Stimulated activated effector memory CD8-positive, alpha-beta T cell treated with anti-CD3 and anti-CD28 coated beads, Interleukin-12 subunit alpha, Interleukin-12 subunit beta, amount 100 ng/mL, for 72 hours (primary cell): ENCODE results near the gene GMDS.
A peak's percentile ranks its signal among the peaks of the same experiment; 100 is the strongest.

ENCODE experiments used
- ATAC-seq: fragments of 150-1000 bp; cut with Tn5 transposase; 2 replicates; pipeline ENCODE4 v1.10.0; 2021
- DNase-seq, 2 donors: peaks; one replicate each; pipeline ENCODE4 v3.0.0; 2021 to 2022; ENCODE audit warnings: low spot score in 2 of 2
- H3K27ac Mint-ChIP-seq: one replicate; pipeline ENCODE4 v1.8.0; 2022; ENCODE audit warnings: mild to moderate bottlenecking, mixed read lengths
- H3K36me3 Mint-ChIP-seq: one replicate; pipeline ENCODE4 v1.8.0; 2022; ENCODE audit warnings: mild to moderate bottlenecking, mixed read lengths
- H3K4me1 Mint-ChIP-seq: one replicate; pipeline ENCODE4 v1.8.0; 2022; ENCODE audit warnings: mixed read lengths
- H3K4me3 Mint-ChIP-seq: one replicate; pipeline ENCODE4 v1.8.0; 2022; ENCODE audit warnings: mild to moderate bottlenecking, mixed read lengths
- H3K9me3 Mint-ChIP-seq: one replicate; pipeline ENCODE4 v1.8.0; 2022; ENCODE audit warnings: mixed read lengths

The GMDS gene

DNA sequence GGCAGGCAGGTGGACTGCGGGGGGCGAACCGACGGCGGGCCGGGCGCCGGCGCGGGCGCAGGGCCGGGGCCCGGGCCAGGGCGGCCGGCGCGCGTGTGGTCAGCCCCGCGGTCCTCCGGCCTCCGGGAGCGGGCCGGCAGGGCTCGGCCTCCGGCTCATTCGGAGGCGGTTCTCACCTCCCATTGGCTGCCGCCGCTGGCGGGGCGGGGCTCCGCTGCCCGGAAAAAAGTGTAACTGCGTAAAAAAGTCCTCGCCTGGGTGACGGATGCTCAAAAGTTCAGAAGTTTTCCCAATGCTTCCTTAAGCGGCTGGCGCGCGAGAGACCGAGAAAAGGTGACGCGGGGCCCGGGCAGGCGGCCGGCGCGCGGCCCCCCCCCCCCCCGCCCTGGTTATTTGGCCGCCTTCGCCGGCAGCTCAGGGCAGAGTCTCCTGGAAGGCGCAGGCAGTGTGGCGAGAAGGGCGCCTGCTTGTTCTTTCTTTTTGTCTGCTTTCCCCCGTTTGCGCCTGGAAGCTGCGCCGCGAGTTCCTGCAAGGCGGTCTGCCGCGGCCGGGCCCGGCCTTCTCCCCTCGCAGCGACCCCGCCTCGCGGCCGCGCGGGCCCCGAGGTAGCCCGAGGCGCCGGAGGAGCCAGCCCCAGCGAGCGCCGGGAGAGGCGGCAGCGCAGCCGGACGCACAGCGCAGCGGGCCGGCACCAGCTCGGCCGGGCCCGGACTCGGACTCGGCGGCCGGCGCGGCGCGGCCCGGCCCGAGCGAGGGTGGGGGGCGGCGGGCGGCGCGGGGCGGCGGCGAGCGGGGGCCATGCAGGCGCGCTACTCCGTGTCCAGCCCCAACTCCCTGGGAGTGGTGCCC lies 635.5 kb downstream of the GMDS start, which contains the start of gene FOXC1:
FOXC1 (plus strand) TSS at position 268 of the 849 bp plus-strand sequence; CDS start at position 799, 531 bp downstream.
- H3K4me3 Mint-ChIP-seq: peak within 1 kb of the TSS; percentile 72
- peak in 1 of 2 donors; percentile 73 for DNase-seq
- ATAC-seq: peak; percentile 50
- H3K9me3 Mint-ChIP-seq: no peaks in the 10 kb centered on the region
- H3K4me1 Mint-ChIP-seq: peaks cover 50% of the 10 kb centered on the region
- H3K27ac Mint-ChIP-seq: no peak within 1 kb of the TSS
- no peaks in the 10 kb centered on the region for H3K36me3 Mint-ChIP-seq

DNA sequence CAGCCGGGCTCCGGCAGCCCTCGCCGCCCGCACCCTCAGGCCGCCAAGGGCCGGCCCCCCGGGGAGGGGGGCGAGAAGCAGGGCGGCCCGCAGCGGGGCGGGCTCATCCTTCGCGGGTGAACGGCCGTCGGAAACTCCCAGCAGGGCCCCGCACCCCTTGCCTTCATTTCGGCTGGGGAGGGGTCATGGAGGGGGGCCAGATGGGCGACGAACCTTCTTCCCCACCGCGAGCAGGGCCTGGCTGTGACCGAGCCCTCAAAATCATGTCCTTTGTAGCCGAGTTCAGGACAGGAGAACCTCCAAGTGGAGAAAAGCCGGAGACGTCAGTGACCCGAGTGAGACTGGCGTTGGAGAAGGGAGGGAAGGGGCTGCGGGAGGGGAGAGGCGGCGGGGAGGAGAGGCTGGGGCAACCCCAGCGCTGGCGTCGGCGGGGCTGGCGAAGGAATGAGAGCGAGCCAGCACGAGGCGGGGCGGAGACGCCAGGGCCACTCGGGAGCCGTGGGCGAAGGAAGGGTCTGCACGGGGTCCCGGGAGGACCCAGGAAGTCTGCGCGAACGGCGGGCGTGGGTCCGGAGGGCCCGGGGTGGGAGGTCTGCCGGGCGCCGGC lies 636.3 kb downstream of the GMDS start:
- no peaks in the 10 kb centered on the region for H3K36me3 Mint-ChIP-seq
- H3K27ac Mint-ChIP-seq: no peak overlapping the region
- ATAC-seq (no peak), DNase-seq (no peak)
- H3K4me3 Mint-ChIP-seq: peak overlapping the region; percentile 72
- no peaks in the 10 kb centered on the region for H3K9me3 Mint-ChIP-seq
- peaks cover 50% of the 10 kb centered on the region for H3K4me1 Mint-ChIP-seq

DNA sequence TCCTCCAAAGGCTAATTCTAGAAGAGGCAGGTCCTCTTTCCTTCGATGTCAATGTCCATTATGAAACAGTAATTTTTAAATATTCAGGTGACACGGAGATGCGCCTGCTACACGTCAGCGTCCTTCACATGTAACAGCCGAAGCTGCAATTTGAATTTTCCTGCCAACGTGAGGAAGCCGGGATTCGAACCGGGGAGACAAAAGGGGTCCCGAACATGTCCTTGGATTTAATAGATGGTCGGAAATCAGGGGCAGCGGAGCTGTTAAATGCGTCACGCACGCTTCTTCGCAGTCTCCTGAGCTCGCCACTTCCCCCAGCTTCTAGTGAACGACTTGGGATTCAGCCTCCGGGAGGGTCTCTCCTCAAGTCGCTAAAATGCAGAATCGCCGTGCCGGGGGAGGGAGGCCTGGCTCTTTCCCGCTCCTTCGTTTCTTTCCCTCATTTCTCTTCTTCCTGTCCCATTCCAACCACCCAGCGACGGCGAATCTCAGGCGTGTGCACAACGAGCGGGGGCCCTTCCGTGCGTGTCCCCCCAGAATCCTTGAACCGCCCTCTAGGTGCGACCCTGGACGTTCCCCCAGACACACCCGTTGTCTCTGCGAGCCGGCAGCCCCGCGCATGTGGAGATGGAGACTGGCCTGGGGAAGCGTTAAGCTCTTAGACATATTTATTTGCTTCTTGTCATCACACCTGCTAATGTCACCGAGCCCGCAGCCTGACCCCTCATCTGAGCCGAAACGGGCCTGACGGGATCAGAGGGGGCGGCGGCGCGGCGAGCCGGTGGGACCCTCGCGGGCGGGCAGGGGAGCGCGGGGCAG lies 637.0 kb downstream of the GMDS start:
- Mint-ChIP-seq H3K4me3 (peak overlapping the region; percentile 72), H3K4me1 (peaks cover 50% of the 10 kb centered on the region), H3K27ac (no peak overlapping the region), H3K36me3 (no peaks in the 10 kb centered on the region), H3K9me3 (no peaks in the 10 kb centered on the region)
- no peak for ATAC-seq
- DNase-seq: no peak

DNA sequence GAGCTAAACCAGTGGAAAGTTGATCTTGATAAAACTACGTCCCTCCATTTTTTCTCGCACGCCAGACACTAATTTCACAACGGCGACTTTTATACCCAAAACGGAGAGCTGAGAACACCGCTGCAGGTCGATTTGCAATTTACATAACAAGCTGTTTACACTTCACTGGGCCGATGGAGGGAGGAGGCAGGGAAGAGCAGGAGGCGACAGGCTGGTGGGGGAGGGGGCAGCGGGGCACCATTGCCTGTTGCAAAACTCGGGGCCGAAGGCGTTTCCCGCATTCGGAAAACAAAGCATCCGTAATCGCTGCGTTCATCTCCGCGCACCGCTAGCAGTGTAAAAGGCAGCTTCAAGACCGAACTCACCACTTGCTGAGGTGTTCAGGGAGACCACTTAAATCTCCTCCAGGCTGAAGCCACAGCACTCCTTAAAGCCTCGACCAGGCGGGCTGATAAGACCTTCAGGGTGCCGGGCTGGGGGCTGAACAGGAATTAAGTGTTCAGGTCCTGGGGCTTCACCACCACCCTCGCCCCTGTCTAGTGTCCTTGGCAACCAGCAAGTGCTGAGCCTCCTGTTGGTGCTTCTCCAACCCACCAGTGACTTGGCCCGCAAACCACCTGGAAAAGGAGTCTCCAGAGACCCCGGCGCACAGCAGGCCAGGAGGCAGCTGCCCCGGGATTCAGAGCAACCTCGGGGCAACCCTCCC lies 637.7 kb downstream of the GMDS start:
- peak in 1 of 2 donors; percentile 59 for DNase-seq

DNA sequence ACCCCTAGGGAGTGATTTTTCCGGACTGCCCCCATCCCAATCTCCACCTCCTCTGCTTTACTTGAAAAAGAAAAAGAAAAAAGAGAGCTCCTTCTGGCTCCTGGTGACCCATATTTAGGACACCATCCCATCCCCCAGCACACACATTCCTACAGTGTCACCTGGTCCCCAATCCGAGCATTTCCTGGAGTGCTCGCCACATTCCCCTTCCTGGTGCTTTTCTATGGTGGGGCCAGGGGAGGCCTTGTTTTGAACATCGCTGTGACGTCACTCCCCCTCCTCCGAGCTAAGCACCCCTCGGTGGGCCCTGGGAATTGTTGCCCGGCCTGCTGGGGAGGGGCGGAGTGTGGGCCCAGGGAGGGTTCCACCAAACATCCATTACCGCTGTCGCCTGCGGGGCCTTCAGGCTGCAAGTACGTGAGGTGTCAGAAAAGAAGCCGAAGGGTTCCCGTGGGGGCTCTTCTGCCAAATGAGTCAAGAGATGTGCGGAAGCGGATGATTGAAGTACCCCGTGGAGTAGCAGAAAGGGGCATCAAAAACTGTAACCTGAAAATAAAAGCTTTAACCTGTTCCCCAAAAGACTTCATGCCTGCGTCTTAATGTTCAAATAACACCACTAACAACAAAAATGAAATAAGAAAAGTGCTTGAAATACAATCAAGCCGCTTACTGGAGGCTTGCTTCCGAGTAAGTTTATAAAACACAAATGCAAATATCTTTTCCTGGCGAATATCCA lies 638.5 kb downstream of the GMDS start:
- ATAC-seq: no peak
- H3K4me3 Mint-ChIP-seq: peak overlapping the region; percentile 72
- no peak overlapping the region for H3K27ac Mint-ChIP-seq
- H3K4me1 Mint-ChIP-seq: peaks cover 43% of the 10 kb centered on the region
- no peaks in the 10 kb centered on the region for H3K9me3 Mint-ChIP-seq
- no peak for DNase-seq
- H3K36me3 Mint-ChIP-seq: no peaks in the 10 kb centered on the region

More for the DNA sequence above, 637.7 kb downstream of the GMDS start:
- no peak for ATAC-seq
- no peaks in the 10 kb centered on the region for H3K9me3 Mint-ChIP-seq
- H3K27ac Mint-ChIP-seq: no peak overlapping the region
- H3K4me1 Mint-ChIP-seq: peaks cover 50% of the 10 kb centered on the region
- H3K4me3 Mint-ChIP-seq: peak overlapping the region; percentile 72
- no peaks in the 10 kb centered on the region for H3K36me3 Mint-ChIP-seq

DNA sequence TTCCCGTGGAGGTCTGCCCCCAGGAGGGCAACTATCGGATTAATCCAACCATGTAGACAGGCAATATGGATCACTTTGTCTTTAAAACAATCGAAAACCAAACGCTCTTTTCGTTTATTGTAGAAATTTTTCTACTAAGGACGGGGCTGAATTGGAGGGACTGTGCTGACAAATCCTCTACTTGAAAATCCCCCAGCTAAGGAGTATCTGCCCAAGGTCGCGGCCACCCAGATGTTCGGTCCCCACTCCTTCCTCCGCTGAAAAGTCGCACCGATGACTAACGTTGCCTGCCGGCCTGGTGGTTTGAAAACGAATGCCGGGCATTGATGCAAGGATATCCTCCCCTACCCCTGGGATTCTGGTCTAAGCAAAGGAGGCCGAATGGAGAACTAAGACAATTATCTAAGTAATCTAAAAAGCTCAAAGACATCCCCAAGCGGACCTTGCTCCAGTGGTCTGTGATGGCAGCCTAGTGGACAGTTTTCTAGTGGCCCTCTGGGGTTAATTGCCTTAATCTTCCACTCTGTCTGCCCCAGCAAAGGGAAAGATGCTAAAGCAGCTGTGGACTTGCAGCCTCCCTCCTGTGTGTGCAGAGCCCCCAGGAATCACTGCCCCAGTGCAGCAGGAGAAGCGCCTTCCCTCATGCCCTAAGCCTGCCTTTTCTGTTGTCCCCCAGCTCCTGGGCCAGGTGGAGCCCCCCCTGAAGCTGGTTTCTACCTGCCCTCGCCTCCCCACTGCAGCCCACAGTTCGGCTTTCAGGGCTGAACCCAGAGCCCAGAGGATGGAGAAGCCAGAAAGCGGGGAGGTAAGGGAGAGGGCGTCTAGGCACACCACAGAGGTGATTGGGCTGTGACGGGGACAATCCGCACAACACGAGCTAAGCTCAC lies 639.3 kb downstream of the GMDS start:
- H3K9me3 Mint-ChIP-seq: no peaks in the 10 kb centered on the region
- peaks cover 40% of the 10 kb centered on the region for H3K4me1 Mint-ChIP-seq
- no peaks in the 10 kb centered on the region for H3K36me3 Mint-ChIP-seq
- DNase-seq: no peak
- peak overlapping the region; percentile 72 for H3K4me3 Mint-ChIP-seq
- H3K27ac Mint-ChIP-seq: no peak overlapping the region
- ATAC-seq: no peak

DNA sequence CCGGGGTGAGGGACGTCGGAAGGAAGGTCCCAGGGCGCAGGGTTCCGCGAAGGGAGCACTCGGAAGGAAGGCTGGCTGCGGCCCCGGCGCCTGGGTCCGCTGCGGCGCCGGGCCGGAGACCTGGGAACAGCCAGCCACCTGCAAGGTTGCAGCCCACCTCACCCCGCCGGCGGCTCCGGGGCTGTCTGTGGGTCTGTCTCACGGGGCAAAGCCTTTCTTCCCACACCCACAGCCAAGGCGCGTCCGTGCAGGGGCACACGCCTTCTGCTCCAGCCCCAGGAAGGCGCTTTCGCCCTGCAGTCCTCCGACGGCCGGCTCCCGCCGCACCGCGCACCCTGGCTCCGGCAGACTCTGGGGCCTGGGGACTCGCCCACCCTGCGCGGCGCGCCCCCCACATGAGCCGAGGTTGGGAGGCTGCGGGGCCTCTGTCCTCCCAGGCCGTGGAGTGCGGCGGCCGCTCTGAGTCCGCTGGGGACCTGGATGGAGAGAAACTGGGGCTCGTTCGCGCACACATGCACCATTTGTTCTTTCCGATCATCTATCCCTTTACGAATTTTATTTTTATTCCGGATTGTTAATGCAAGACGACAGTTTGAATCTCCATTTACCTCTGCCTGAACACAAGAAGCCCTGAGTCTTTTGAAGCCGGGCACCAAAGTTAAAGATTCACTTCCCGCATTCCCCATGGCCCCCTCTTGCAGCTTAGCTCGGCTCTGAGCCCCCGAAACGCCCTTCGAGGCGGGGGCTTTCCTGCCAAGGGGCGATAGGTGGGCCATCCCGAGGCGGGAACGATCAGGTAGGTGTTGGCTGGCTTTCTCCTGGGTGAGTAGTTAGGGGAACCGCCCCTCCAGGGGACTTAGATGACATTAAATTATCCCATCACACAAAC lies 640.2 kb downstream of the GMDS start:
- ATAC-seq: no peak

DNA sequence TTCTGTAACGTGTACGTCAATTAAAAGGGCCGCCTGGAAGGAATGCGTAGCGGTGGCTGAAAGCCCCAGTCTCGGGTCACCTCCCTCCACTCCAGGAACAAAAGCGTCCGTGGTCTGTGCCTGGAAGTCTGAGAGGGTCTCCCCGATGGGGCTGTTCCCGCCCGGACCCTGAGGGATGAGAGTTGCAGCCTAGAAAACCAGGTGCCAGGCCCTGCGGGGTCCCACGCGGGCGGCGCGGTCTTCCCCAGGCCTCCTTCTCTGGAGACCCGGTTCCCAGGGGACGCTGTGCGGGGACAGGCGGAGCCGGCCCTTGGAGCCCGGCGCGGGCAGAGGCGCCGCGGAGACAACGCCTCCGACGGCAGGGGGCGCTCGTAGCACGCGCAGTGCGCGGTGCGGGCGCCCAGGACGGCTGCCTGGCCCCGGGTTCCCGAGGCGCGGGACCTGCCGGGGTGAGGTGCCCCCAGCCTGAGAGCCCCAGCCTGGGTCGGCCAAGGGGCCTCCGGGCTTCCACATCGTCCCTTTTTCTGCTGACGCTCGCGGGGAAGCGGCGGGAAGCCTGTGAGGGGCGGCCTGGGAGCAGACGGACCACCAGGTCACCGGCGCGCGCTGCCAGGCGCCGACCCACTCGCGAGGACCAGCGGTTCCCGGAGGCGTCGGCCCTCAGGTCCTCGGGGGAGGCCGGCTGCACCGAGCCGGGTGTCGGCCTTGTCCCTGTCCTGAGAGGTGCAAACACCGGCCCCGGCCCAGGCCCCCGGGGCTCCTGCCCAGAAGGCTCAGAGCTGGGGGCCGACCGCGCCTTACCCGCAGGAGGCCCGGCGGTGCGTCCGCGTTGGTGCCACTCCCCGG lies 641.0 kb downstream of the GMDS start:
- H3K4me3 Mint-ChIP-seq: no peak overlapping the region
- no peaks in the 10 kb centered on the region for H3K9me3 Mint-ChIP-seq
- H3K27ac Mint-ChIP-seq: no peak overlapping the region
- no peaks in the 10 kb centered on the region for H3K36me3 Mint-ChIP-seq
- H3K4me1 Mint-ChIP-seq: peaks cover 35% of the 10 kb centered on the region
- DNase-seq (peak; percentile 83), ATAC-seq (peak; percentile 84)

More for the DNA sequence above, 640.2 kb downstream of the GMDS start:
- peak in 1 of 2 donors; percentile 62 for DNase-seq
- Mint-ChIP-seq H3K36me3 (no peaks in the 10 kb centered on the region), H3K4me3 (peak overlapping the region; percentile 72), H3K4me1 (peaks cover 35% of the 10 kb centered on the region), H3K9me3 (no peaks in the 10 kb centered on the region), H3K27ac (no peak overlapping the region)

DNA sequence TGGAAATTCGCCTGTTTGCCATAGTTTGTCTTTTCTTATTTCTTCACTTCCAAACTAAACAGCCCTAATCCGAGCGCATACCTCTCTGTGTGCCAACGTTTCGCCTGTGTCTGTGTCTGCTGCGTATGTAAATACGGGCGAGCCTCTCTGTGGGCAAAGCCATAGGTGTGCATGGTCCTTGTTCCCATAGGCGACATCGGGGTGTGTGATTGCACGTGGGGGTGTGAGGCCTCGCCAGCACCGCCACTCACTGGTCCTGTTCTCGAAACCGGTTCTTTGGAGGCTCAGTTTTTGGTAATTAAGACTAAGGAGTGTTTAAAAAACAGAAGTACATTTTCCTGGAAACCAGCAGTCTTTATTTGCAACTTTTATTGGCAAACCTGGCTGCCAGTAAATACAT lies 641.7 kb downstream of the GMDS start:
- ATAC-seq (no peak), DNase-seq (no peak)
- Mint-ChIP-seq H3K36me3 (no peaks in the 10 kb centered on the region), H3K9me3 (no peaks in the 10 kb centered on the region), H3K27ac (no peak overlapping the region), H3K4me1 (peaks cover 34% of the 10 kb centered on the region), H3K4me3 (no peak overlapping the region)

DNA sequence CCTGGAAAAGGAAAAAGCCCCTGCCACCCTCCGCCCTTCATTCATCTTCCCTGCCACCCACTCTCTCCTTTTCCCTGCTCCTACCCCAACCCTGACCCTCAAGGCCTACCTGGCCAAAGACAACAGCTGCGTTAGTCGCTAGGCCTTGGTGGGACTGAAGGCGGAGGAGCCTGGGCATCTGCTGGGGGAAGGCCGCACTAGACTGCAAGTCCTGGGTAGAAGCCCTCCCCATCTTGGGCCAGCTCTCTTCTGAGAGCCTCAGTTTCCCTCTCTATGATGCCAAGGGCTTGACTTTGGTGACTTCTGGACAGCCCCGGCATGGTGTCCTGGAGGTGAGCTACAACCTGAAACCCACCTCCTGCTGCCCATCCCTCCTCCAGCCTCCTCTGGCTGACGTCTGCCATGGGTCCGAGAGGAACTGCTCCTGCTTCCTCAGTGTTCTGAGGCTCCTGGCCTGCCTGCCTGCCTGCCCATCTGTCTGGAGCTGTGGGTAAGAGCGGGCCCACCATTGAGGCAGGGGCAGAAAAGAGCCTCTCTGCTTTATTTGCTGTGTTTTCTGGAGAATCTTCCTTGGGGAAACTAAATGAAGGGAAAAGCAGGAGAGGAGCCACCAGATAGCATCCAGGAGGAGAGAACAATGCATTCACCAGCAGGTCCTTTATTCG lies 643.2 kb downstream of the GMDS start:
- DNase-seq: no peak
- H3K4me3 Mint-ChIP-seq: no peak overlapping the region
- no peak for ATAC-seq

DNA sequence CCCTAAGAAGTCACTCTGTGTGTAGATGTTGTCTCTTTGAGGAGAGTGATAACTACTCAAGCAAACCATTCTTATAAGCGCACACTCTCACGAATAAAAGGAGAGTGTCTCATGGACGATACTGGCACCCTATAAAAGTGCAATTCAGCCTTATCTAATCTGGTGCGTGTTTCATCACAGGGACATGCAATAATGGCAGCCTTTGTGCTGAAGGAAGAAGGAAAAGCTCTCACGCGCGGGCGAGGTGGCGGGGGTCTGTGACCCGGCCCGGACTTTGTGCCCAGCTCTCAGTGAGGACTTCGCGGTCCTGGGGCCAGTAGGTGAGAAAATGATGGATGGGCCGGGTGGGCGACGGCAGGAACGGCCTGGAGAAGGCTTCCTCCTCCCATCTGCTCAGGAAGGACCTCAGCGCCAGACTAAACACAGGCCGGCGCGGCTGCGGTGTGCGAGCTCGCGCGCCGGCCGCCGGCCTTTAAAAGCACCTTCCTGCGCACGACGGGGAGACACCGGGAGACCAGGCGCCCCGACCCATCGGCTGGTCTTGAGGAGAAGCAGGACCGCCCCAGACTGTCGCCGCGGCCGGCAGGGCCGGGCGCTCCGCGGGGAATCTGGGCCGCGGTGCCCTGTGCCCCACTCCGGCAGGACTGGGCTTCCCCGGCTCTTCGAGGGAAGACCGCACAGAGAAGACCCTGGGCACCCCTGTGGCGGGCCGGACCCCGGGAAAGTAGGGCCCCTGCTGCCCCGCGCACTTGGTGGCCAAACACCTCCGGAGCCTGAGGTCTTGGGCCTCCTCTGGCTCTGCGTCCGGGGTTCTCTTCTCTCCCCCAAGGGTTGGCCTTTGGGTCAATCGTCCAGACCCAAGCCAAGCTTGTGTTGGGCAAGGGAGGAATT lies 644.0 kb downstream of the GMDS start:
- DNase-seq (no peak), ATAC-seq (no peak)
- no peaks in the 10 kb centered on the region for H3K9me3 Mint-ChIP-seq
- H3K4me3 Mint-ChIP-seq: no peak overlapping the region
- H3K36me3 Mint-ChIP-seq: no peaks in the 10 kb centered on the region
- peaks cover 12% of the 10 kb centered on the region for H3K4me1 Mint-ChIP-seq
- H3K27ac Mint-ChIP-seq: no peak overlapping the region

More for the DNA sequence above, 643.2 kb downstream of the GMDS start:
- Mint-ChIP-seq H3K36me3 (no peaks in the 10 kb centered on the region), H3K27ac (no peak overlapping the region), H3K4me1 (peaks cover 20% of the 10 kb centered on the region), H3K9me3 (no peaks in the 10 kb centered on the region)
